ENCODE results near the gene TRAF1.

TRAF1 gene

GRCh38 chr9:120924698-120925534 lies 1.7 kb downstream of the TRAF1 start:
- no peak for DNase-seq (ENCODE audit: low read depth in 2 of 2)

GRCh38 chr9:120923620-120924328 lies 2.8 kb downstream of the TRAF1 start:
- DNase-seq (ENCODE audit: low read depth in 2 of 2), result no peak

GRCh38 chr9:120922404-120923195 lies 4.0 kb downstream of the TRAF1 start:
- no peak for DNase-seq (ENCODE audit: low read depth in 2 of 2)

GRCh38 chr9:120921661-120922181 lies 4.9 kb downstream of the TRAF1 start:
- DNase-seq (ENCODE audit: low read depth in 2 of 2), result no peak

- no peak for DNase-seq (ENCODE audit: low read depth in 2 of 2)
Measured at GRCh38 chr9:120920806-120921178, 5.8 kb downstream of the TRAF1 start.

GRCh38 chr9:120919843-120920805 lies 6.5 kb downstream of the TRAF1 start:
- DNase-seq (ENCODE audit: low read depth in 2 of 2), result no peak

GRCh38 chr9:120918931-120919842 lies 7.4 kb downstream of the TRAF1 start:
- no peak for DNase-seq (ENCODE audit: low read depth in 2 of 2)

- no peak for DNase-seq (ENCODE audit: low read depth in 2 of 2)
Measured at GRCh38 chr9:120917929-120918762, 8.4 kb downstream of the TRAF1 start.

GRCh38 chr9:120916991-120917880 lies 9.4 kb downstream of the TRAF1 start:
- DNase-seq (ENCODE audit: low read depth in 2 of 2), result no peak

GRCh38 chr9:120916588-120916987 lies 10.0 kb downstream of the TRAF1 start:
- no peak for DNase-seq (ENCODE audit: low read depth in 2 of 2)

GRCh38 chr9:120915854-120916470 lies 10.6 kb downstream of the TRAF1 start:
- no peak for DNase-seq (ENCODE audit: low read depth in 2 of 2)

GRCh38 chr9:120914953-120915352 lies 11.6 kb downstream of the TRAF1 start:
- DNase-seq (ENCODE audit: low read depth in 2 of 2), result no peak

- DNase-seq (ENCODE audit: low read depth in 2 of 2), result no peak
Measured at GRCh38 chr9:120914396-120914795, 12.2 kb downstream of the TRAF1 start.

GRCh38 chr9:120913647-120914264 lies 12.8 kb downstream of the TRAF1 start:
- DNase-seq (ENCODE audit: low read depth in 2 of 2), result no peak

- DNase-seq (ENCODE audit: low read depth in 2 of 2), result no peak
Measured at GRCh38 chr9:120912958-120913646, 13.5 kb downstream of the TRAF1 start.

- DNase-seq (ENCODE audit: low read depth in 2 of 2), result no peak
Measured at GRCh38 chr9:120911295-120911837, 15.2 kb downstream of the TRAF1 start.

Measured in fibroblast of skin of left biceps (primary cell).